Stimulated activated CD4-positive, alpha-beta T cell treated with anti-CD3 and anti-CD28 coated beads, Interleukin-1b, Interleukin-23, amount 100 ng/mL, for 4 hours (primary cell): ENCODE data around the gene CDX2.
"Not testable (repeated sequence)": the region's sequence is repeated elsewhere in the genome, so short reads cannot be mapped to it uniquely, and the experiment has no call there.

Experiments used
- DNase-seq, 2 donors: peaks; one replicate each; pipeline ENCODE4 v3.0.0-alpha.2; 2020; ENCODE audit warnings: low read depth in 2 of 2

The CDX2 gene, protein sequence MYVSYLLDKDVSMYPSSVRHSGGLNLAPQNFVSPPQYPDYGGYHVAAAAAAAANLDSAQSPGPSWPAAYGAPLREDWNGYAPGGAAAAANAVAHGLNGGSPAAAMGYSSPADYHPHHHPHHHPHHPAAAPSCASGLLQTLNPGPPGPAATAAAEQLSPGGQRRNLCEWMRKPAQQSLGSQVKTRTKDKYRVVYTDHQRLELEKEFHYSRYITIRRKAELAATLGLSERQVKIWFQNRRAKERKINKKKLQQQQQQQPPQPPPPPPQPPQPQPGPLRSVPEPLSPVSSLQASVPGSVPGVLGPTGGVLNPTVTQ

DNA sequence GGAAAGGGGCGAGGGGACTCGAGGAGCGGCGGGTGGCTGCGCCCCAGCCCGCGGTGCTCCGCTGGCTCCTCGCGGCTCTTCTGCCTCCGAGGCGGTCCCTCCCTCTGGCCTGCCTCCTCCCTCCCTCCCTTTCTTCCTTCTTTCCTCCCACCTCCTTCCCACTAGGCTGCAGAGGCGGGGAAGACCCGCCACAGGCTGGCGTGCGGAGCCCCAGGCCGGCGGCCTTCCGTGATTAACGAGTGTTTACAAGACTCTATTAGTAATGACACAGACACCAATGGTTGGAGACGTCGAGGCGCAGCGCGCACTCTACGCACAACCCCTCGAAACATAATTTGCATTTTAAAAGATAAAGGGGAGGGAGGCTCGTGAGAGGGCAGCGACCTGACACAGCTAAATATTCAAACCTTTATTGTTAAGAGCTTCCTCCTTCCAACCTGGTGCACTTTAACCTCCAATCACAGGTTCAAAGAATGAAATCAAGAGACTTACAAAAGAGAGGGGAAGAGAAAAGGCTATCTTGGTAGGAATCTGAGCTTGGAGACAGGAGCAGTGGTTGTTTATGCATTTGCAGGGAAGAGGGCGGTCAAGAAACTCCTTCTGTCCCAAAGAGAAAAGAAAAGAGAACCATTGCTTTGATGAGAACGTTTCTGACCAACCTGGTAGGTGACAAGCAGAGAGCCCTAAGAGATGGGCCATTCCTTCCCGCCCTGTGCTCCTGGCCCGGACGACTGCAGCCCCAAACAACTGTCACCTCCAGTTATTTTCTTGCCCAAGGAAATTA, at the start of gene CDX2:
CDX2 (minus strand) TSS at position 234 of the 784 bp plus-strand sequence. CDS start 309 bp downstream, outside the sequence.
- DNase-seq, result no peak

DNA sequence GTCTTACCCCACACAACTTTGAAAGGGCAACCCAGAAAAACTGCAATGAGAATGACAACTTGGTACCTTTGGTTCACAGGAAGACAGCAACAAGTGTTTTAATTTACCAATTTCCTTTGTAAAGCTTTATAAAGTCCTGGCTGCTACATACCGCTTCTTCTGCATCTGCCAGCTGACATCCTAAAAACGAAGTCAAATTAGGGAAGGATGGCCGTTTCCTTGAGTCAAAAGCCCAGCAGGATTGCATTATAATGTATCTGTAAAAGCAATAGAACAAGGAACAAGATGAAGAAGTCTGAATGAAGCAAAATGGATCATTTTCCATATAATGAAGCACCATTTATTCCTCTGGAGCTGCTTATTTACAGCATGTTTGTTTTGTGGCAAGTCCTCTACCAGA, 45.2 kb upstream of the CDX2 start:
- DNase-seq, result no peak

DNA sequence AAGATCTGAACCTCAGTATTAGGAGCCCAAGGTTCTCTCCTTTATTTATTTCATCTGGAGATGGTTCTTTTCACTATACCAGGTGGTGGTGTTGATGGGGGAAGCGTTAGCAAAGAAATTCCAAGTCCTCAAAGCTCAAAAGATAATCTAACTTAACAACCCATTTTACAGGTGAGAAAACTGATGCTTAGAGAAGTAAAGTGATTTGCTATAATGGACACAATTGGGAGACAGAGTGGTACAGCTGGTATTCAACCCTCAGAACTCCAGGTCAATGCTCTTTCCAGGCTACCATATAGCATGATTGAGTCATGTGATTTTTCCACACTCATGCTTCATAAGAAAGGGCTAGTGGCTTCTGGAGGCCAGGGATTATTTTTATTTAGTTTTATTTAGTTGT, 44.4 kb upstream of the CDX2 start:
- DNase-seq, result no peak

DNA sequence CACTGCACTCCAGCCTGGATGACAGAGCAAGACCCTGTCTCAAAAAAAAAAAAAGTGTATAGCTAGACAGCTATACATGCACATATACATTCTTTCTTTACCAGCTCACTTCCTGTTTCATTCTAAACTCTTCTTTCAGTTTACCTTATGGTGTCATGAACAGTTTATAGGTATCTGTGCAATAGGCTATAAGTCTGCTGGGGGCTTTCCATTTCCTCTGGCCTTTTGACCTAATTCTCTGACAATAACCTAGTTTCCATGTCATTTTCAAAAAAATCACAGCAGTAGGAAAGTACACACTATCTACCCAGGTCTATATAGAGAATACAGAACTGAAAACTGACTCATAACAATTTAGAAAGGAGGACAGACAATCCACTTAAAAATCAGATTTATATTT, 43.8 kb upstream of the CDX2 start:
- DNase-seq, result no peak

DNA sequence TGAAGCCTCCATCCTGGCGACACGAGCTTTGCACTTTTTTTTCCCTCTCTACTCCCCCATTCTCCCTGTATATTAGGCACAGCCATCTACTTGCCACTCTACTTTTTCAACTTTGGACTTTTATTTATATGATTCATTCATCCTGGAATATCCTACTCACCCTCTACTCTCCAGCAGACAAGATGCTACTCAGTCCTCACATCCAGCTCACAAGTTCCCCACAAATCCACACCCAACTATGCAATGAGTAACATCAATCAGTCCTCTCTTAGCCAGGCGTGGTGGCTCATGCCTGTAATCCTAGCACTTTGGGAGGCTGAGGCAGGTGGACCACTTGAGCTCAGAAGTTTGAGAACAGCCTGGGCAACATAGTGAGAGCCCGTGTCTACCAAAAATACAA, 43.3 kb upstream of the CDX2 start:
- DNase-seq, result no peak

DNA sequence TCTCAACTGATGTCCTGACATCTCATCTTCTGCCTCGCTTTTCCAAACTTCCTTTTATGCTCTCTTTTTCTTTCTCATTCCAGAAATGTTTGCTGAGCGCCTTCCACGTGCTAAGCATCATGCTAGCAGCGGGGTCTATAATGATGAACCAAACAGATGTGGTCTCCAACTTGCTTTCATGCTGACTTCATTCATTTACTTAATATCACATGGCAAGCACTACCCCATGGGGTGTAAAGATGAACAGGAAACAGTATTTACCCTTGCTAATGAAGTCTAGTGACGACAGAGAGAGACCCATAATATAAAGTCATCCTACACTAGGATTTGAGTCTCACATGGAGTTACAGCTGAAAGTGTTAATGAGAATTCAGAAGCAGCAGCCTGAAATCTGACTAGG, 40.9 kb upstream of the CDX2 start:
- DNase-seq, result no peak

DNA sequence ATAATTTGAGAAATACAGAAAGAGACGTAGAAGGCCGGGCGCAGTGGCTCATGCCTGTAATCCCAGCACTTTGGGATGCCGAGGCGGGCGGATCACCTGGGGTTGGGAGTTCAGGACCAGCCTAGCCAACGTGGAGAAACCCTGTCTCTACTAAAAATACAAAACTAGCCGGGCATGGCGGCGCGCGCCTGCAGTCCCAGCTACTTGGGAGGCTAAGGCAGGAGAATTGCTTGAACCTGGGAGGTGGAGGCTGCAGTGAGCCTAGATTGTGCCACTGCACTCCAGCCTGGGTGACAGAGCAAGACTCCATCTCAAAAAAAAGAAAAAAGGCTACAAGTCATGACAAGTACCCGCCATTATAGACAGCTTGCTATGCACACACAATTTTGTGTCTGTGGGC, 35.9 kb upstream of the CDX2 start:
- DNase-seq, result not testable (repeated sequence)

DNA sequence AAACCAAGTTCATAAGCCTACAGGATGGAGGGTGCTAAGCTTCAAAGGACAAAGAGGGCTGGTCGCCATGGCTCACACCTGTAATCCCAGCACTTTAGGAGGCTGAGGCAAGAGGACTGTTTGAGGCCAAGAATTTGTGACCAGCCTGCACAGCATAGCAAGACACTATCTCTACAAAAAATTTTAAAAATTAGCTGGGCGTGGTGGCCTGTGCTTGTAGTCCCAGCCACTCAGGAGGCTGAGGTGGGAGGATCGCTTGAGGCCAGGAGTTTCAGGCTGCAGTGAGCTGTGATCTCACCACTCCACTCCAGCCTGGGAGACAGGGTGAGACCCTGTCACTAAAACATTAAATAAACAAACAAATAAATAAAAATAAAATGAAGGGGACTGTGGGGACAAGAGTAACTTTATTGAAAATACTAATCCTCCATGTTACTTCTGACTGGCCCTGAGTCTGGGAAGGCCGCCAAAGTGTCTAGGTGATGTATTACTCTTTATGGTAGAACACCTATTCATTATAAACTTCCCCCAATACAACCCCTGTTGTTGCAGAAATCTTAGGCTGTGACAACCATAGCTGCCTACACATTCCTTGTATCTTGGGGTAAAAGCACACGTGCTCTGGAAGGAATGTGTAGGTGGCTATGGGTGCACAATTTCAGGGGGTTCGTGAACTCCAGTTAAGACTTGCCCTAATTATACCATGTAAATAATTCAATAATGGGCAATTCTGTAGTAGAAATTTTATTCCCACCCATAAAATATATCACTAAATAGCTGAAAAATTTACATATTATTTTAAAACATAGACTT, 34.0 kb upstream of the CDX2 start:
- DNase-seq, result no peak

DNA sequence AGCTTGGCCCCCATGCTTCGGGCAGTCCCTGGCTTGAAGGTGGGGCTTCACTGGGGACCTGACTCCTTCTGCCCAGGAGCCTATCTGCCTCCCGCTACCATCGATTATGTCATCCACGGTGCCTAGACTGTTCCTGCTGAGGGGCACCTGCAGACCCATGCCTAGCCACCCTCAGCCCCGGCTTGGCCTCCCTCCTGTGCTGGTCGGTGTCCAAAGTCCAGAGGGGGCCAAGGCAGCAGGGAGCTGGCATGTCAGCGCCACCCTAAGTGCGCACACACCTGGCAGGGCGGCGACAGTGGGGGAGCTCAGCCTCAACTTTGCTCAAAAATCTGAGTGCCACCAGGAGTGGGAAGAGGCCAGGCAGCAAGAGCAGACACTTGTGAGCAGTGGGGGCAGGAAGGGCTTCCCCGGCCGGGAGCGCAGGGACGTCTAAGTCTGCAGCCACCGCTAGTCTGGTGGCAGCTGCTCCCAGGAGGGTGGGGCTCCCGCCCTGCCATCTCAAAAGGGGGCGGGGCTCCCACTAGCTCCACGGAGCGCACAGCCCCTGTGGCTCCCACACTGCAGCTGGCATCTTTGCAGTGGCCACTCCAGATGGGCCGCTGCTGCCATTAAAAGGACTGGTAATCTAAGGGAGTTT, 32.8 kb upstream of the CDX2 start:
- no peak for DNase-seq

DNA sequence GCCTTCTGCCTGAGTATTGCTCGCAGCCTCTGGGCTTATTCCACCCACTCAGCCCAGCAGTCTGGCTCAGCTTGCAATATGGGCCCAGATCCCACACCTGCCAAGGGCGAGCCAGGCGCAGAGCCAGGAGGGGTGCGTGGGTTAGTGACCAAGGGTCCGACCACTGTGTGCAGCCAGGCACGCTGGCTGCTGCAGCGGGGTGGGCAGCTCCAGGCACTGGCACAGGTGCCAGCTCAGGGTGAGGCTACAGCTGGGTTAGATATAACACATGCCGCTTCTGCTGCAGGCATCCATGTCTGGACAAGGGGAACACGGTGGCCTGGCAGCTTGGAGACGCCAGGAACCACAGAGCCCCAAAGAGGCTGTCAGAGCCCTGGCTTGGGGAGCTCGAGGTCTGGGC, 31.9 kb upstream of the CDX2 start:
- no peak for DNase-seq

DNA sequence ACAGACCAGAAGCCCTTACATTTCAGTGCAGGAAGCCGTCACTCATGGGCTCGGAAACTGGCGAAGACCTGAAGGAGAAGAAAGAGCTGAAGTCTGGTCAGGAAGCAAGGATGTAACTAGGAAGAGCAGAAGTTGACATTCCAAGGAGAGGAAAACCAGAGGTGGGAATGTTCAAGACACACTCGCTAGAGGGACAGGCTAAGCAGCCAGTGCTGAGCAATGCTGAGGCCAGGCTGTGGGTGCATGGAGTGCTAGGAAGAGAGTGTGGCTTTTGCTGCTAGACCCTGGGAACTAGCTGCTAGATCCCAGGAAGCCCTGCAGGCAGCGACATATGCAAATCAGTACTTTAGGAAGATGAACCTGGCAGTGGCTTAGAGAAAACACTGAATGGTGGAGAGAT, 31.5 kb upstream of the CDX2 start:
- no peak for DNase-seq

DNA sequence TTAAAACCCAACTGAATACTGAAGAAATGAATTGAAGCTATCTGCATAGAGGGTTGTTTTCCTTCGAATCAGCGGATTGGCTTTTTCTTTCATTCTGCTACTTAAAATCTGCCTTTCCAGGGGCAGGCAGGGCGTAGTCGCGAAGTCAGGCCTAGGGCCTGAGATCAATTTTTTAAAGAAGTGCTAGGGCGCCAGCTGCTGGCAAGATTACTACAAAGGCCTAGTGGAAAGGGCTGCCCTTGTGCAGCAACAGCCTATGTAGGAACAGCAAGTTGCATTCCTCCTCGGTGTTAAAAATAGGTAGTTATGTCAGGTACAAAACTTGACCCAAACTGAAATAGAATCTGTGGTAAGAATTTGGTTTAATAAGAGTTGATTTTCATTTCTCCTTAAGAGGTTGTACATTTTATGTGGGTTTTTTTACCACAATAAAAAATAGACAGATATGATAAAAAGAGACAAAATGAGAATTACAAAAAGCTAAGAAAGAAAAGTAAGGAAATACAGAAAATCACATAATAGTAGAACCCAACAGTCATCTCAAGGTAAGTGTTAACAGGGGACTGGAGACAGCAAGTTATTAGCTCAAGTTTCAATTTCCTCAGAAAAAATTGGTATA, 28.9 kb upstream of the CDX2 start:
- DNase-seq, result peak in 1 of 2 donors; percentile 5

DNA sequence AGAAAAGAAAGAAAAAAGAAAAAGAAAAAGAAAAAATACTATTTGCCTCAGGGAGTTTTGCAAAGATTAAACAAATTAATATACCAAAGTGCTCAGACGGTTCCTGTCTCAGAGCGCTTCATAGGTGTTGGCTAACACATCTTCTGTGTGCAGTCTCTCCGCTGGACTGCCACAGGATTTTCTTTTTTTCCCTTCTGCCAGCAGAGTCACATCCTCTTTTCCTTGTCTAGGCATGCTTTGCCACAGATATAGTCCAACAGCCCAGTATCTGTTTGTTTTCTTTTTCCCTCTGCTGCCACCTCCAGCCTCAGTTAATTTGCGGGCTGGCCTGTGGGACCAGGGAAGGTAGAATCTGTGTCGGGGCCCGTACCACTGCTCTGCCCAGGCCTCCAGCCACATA, 22.8 kb upstream of the CDX2 start:
- DNase-seq, result no peak

DNA sequence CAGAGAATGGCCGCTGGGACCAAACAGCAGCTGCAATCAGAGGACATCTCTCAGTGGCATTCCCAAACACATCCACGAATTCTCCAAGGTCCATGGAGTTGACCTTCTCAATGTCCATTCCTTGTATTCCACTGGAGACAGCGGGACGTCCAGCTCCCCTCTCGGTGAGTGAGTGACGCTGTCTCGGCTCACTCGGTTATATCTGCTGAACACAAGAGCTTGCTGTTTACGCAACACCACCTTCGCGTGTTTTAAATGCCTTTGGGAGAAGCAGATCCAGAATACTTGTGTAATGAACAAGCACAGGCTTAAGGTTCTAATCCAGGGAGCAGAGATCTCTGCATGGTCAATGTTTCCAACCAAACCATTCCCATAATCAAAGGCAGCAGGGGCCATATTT, 19.4 kb upstream of the CDX2 start, which contains the start of gene URAD:
URAD (minus strand) TSS at position 174 of the 400 bp plus-strand sequence; CDS start at position 118, 56 bp downstream.
- no peak for DNase-seq

DNA sequence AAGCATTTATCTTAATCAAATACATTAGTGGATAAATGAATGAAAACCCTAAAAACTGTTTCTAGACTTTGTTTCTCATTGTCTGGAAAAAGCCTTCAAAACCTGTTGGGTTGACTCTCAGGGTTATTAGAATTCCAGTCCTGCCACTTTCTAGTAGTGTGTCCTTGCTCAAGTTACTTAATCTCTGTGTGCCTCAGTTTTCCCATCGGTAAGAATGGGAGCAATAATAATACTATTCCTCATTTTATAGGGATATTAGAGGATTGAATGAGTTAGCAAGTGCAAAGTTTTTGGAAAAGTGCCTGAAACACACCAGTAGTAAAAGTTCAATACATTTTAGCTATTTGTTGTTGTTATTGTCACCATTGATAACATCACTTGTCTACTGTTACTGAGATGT, 16.5 kb upstream of the CDX2 start:
- no peak for DNase-seq

DNA sequence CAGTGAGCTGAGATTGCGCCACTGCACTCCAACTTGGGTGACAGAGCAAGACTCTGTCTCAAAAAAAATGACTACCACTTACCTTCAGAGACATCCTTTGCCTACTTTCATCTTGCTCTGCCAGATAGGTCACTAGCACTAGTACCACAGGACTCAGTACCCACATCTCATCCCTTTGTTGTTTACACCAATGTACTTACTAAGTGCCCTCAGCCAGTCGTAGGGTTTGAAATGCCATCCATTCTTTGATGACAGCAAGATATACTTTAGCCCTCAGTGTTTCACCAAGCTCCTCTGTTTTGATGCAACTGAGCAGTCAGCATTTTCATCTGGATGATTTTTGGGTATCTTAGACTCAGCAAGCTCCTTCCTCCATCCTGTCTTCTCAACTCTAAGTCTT, 13.2 kb upstream of the CDX2 start:
- no peak for DNase-seq

DNA sequence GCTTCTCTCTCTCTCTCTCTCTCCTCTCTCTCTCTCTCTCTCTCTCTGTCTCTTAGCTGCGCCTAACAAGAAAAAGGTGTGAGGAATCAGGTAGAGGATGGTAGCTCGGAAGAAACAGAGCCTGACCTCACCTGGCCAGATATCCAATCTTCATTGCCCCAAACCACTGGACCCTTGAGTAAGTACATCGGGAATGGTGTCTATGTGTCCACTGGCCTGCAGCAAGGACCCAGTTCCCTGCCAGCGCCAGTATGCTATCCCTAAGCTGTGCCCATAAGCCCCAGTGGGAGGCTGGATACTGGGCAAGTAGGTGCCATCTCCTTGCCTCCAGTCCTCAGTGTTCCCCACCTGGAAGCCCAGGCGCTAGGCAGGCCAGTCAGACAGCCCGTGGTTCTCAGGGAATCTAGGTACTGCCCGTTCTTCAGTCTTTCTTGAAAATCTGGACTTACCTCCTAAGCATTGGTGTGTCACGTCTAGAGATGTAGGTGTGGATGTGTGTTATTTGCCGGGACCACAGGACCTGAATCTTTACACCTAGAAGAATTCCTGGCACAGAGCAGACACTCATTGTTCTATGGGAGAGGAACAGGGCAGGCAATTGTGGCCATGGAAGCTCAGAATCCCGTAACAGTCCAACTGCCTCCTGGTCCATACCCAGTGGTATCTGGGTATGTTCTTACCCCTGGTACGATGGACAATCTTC, 12.0 kb upstream of the CDX2 start:
- no peak for DNase-seq

DNA sequence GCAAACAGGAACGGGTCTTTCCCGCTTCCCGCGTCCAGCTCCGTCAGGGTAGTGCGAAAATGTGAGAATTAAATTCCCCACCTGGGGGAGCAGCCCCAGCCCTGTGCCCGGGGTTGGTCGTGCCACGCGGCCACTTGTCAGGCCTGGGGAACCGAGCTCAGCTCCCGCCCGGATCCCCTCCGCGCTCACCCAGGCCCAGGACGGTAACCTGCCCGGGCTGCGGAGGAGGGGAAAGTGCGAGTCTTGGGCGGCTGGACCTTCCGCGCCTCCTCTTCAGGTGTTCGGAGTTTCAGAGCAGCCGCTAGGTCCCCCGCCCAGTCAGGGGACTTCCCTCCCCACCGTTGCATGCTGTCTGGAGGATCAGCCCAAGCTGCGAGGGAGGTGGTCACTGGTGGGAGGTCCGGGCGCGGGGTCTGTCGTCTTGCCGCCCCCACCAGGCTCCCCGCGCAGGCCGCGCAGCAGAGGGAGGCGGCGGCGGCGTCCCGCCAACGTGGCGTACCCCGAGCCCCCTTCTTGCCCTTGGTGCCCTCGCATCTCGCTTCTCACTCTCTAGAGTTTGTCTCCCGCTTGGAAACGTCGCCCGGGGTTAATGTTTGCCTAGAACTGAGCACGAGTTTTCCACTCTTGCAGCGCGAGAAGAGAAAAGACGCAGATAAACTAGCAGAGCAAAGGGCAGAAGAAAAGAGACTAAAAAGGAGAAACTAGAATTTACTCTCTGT, 11.3 kb upstream of the CDX2 start:
- no peak for DNase-seq

DNA sequence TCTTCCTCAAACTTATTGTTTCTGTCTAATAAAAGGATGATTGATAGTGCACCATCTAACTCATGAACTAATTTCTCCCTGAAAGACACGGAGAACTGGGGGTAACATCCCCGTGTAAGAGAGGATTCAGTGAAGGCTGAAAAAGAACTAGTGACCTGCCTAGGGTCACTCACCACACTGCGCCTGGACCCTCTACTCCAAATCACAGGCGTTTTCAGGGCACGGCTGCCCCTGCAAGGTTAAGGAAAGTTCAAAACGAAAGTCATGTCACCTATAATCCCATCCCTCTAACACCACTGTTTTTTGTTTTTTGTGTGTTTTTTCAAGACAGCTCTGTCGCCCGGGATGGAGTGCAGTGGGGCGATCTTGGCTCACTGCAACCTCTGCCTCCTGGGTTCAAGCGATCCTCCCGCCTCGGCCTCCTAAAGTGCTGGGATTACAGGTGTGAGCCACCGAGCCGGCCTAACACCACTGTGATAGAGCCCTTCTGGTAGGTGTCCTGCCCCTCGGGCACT, 10.7 kb upstream of the CDX2 start:
- DNase-seq, result no peak
